GM23248 (cell line): ENCODE measurements around the gene OR5AP2. TPM values are rescaled to one million over a fixed set of nuclear protein-coding genes. Genes with fewer than 3 reads are reported as not detected.
"Not testable (repeated sequence)": the region's sequence is repeated elsewhere in the genome, so short reads cannot be mapped to it uniquely, and the experiment has no call there.

ENCODE experiments used
- DNase-seq: peaks from one replicate; pipeline ENCODE4 v3.0.0-alpha.2; 2015
- H2AFZ ChIP-seq: fragments of 200-600 bp; sonication (generic); 2 replicates; pipeline ENCODE4 v1.6.1; 2016; ENCODE audit warnings: antibody characterized with exemption
- H3F3A ChIP-seq: fragments of 200-600 bp; sonication (generic); 2 replicates; pipeline ENCODE4 v1.6.1; 2016; ENCODE audit warnings: mild to moderate bottlenecking, antibody characterized with exemption, mixed run types; ENCODE audit not compliant: insufficient read depth
- H3K27ac ChIP-seq: fragments of 200-600 bp; sonication (generic); 2 replicates; pipeline ENCODE4 v1.5.1; 2016; ENCODE audit warnings: mild to moderate bottlenecking
- H3K27me3 ChIP-seq: fragments of 200-600 bp; sonication (generic); replicated peaks from 2 replicates; pipeline ENCODE4 v1.6.1; 2016; ENCODE audit warnings: mild to moderate bottlenecking; ENCODE audit not compliant: insufficient read depth
- H3K36me3 ChIP-seq: fragments of 200-600 bp; sonication (generic); 2 replicates; pipeline ENCODE4 v1.6.1; 2016; ENCODE audit warnings: low read depth, mild to moderate bottlenecking
- H3K4me1 ChIP-seq: fragments of 200-600 bp; sonication (generic); 2 replicates; pipeline ENCODE4 v1.6.1; 2016; ENCODE audit warnings: mild to moderate bottlenecking; ENCODE audit not compliant: insufficient read depth
- H3K4me2 ChIP-seq: fragments of 200-600 bp; sonication (generic); one replicate; pipeline ENCODE4 v1.6.1; 2016; ENCODE audit warnings: mild to moderate bottlenecking; ENCODE audit not compliant: unreplicated experiment
- H3K4me3 ChIP-seq: fragments of 200-600 bp; sonication (generic); 2 replicates; pipeline ENCODE4 v1.5.1; 2016; ENCODE audit warnings: mild to moderate bottlenecking
- H3K79me2 ChIP-seq: fragments of 200-600 bp; sonication (generic); 2 replicates; pipeline ENCODE4 v1.6.1; 2016; ENCODE audit warnings: mild to moderate bottlenecking; ENCODE audit not compliant: insufficient read depth
- H3K9ac ChIP-seq: fragments of 200-600 bp; sonication (generic); 2 replicates; pipeline ENCODE4 v1.6.1; 2016; ENCODE audit warnings: mild to moderate bottlenecking
- H3K9me2 ChIP-seq: fragments of 200-600 bp; sonication (generic); 2 replicates; pipeline ENCODE4 v1.6.1; 2016; ENCODE audit warnings: mixed run types, mild to moderate bottlenecking, moderate library complexity; ENCODE audit not compliant: insufficient read depth
- H3K9me3 ChIP-seq: fragments of 200-600 bp; sonication (generic); one replicate; pipeline ENCODE4 v1.6.1; 2017; ENCODE audit warnings: low read depth
- H4K20me1 ChIP-seq: fragments of 200-600 bp; sonication (generic); 2 replicates; pipeline ENCODE4 v1.6.0; 2016; ENCODE audit not compliant: insufficient read depth
- EZH2 ChIP-seq: fragments of 200-600 bp; sonication (generic); IDR thresholded peaks from 2 replicates; pipeline ENCODE4 v1.6.1; 2018; ENCODE audit warnings: antibody characterized with exemption, mild to moderate bottlenecking; ENCODE audit not compliant: insufficient read depth, poor library complexity, severe bottlenecking
- EZH2phosphoT487 ChIP-seq: fragments of 200-600 bp; sonication (generic); IDR thresholded peaks from 2 replicates; pipeline ENCODE4 v1.6.1; 2018; ENCODE audit warnings: antibody characterized with exemption, moderate library complexity, mild to moderate bottlenecking, low read depth; ENCODE audit not compliant: insufficient read depth
- WGBS, 2 experiments: methylation state at CpG; one replicate each; pipeline ENCODE4 v1.1.6; 2015 to 2017; ENCODE audit warnings: low lambda C conversion rate in 2 of 2, low coverage in 1 of 2; ENCODE audit errors: missing lambda C conversion rate in 2 of 2; 5-methylcytosine and 5-hydroxymethylcytosine counted together
- in situ Hi-C: fragments of 300-500 bp; cut with MboI; formaldehyde crosslinking; loops from 2 replicates; pipeline ENCODE4 v1.15.0; 2020
- polyA plus RNA-seq: library from polyadenylated mRNA; unstranded; fragments of >200 nt; fragmentation: Nextera tagmentation; extraction: Ambion mirVana; gene quantifications from 2 replicates; pipeline ENCODE4 v1.2.1, GENCODE V29; 2016
- total RNA-seq: library from RNA; depleted of rRNA; stranded (reverse); fragments of >200 nt; shearing (Covaris generic); gene quantifications from 2 replicates; pipeline ENCODE4 v1.2.3, GENCODE V29; 2014; rRNA removed

Gene OR5AP2
- total RNA-seq (not detected in 2 replicates), polyA plus RNA-seq (not detected in 2 replicates)

DNA sequence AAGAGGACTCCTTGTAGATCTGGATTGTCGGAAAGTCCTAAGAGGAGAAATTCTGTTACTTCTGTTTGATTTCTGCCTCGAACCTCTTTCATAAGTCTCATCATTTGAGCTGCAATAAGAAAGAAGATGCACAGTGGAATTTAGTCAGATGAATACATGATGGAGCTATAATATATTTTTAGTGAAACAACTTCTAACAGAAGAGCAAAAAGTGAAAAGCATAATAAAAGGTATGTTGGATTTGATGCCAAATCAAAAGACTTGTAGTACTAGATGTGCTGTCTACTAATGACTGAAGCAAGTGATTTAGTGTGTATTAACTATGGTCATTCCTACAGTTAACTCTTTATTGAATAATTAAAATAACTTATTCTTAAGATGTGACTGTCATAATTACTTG is at the start of gene OR5AP2:
TSS of gene OR5AP2 (minus strand) at position 101 of the 400 bp plus-strand sequence. CDS start at position 101, 0 bp downstream.
- in situ Hi-C loops, result no loop called here
- Histone ChIP-seq H3K9me3 (no peaks in the 10 kb centered on the region), H3K27ac (no peak within 1 kb of the TSS), H3K36me3 (no peaks in the 10 kb centered on the region), H3K27me3 (no peaks in the 10 kb centered on the region), H3K9ac (no peak within 1 kb of the TSS), H4K20me1 (no peaks in the 10 kb centered on the region), H3K4me3 (no peak within 1 kb of the TSS), H3K4me2 (no peak within 1 kb of the TSS), H3K4me1 (no peaks in the 10 kb centered on the region), H3F3A (no peaks in the 10 kb centered on the region), H2AFZ (no peak within 1 kb of the TSS), H3K79me2 (no peaks in the 10 kb centered on the region), H3K9me2 (no peaks in the 10 kb centered on the region)
- DNase-seq, result no peak
- TF ChIP-seq EZH2phosphoT487 (no peak), EZH2 (no peak)
- 37 to 39% methylated on average over 2 of the region's 2 CpGs for WGBS, 2 experiments

DNA sequence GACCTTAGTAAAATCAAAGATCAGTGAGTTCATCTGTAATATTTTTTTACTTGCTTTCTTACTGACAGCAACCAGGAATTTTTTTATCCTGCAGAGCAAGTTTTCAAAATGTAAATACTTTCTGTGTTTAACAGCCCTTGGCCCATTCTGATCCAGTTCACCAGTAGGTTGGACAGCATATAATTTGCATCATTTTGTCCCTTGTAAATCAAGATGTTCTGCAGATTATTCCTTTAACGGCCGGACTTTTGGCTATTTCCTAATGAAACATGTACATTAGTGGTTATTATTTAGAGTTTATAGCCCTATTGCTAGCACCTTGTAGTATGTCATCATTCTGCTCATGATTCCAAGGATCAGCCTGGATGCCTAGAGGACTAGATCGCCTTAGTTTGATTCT is 48.9 kb upstream of the OR5AP2 start:
- H3K4me3 ChIP-seq, in situ Hi-C loops, H2AFZ ChIP-seq, H3K9me3 ChIP-seq, H3F3A ChIP-seq, H3K27ac ChIP-seq, H3K27me3 ChIP-seq, H3K9ac ChIP-seq, H3K4me1 ChIP-seq, DNase-seq, H3K4me2 ChIP-seq, H3K79me2 ChIP-seq, H4K20me1 ChIP-seq, H3K36me3 ChIP-seq, H3K9me2 ChIP-seq: not testable (repeated sequence)
- 38 to 46% methylated on average over 3 of the region's 3 CpGs for WGBS, 2 experiments

DNA sequence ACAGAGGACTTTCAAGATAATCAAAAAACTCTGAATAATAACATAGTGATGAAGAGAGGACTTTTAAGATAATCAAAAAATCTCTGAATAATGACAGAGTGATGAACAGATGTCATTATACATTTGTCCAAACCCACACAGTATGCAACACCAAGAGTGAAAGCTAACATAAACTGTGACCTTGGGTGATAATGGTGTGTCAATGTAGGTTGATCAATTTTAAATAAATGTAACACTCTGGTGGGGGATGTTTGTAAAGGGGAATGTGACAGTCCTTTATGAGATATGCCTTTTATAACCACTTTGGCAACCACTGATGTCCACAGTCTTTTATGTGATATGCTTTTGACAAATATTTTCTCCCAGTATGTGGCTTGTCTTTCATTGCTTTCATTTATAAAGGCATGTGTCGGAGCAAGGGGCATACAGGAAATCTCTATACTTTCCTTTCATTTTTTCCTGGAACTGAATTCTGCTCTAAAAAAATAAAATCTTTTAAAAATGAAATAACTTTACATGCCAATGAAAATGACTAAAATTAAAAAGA is 46.4 kb upstream of the OR5AP2 start:
- DNase-seq, result no peak
- no peak overlapping the region for H2AFZ ChIP-seq
- H3K79me2 ChIP-seq, result no peaks in the 10 kb centered on the region
- no peak overlapping the region for H3K4me3 ChIP-seq
- TF ChIP-seq EZH2 (no peak), EZH2phosphoT487 (no peak)
- H3K9me2 ChIP-seq, result no peaks in the 10 kb centered on the region
- H3K27me3 ChIP-seq, result no peaks in the 10 kb centered on the region
- no peaks in the 10 kb centered on the region for H3K4me1 ChIP-seq
- in situ Hi-C loops, result no loop called here
- H3K27ac ChIP-seq, result no peak overlapping the region
- no peak overlapping the region for H3K4me2 ChIP-seq
- H3F3A ChIP-seq, result no peaks in the 10 kb centered on the region
- WGBS, 2 experiments, result 0 to 4% methylated on average over 1 of the region's 1 CpG
- H3K9me3 ChIP-seq, result no peaks in the 10 kb centered on the region
- H3K9ac ChIP-seq, result no peak overlapping the region
- H4K20me1 ChIP-seq, result no peaks in the 10 kb centered on the region
- H3K36me3 ChIP-seq, result no peaks in the 10 kb centered on the region

DNA sequence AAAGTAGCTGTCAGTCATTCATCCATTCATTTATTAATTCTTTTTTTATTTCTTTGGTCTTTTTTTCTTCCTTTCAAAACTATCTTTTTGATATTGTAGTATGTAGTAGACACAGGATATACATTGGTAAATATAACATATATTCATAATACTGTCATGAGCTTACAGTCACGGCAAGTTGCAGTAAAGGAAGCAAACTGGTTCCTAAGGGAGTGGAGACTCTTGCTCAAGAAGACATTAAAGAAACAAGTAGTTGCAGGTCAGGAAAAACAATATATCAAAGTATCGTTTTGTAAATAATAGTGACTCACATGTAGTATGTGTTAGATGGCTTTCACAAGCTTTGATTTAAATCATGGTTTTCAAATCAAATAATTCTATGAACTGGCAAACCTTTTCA is 28.7 kb upstream of the OR5AP2 start:
- Histone ChIP-seq H3K79me2 (no peaks in the 10 kb centered on the region), H3K27me3 (no peaks in the 10 kb centered on the region), H3K4me3 (no peak overlapping the region), H3K36me3 (no peaks in the 10 kb centered on the region), H4K20me1 (no peaks in the 10 kb centered on the region), H3K9ac (no peak overlapping the region), H3K27ac (no peak overlapping the region), H2AFZ (no peak overlapping the region), H3K4me2 (no peak overlapping the region), H3K9me2 (no peaks in the 10 kb centered on the region), H3K9me3 (no peaks in the 10 kb centered on the region), H3K4me1 (no peaks in the 10 kb centered on the region), H3F3A (no peaks in the 10 kb centered on the region)
- TF ChIP-seq EZH2 (no peak), EZH2phosphoT487 (no peak)
- 21 to 23% methylated on average over 2 of the region's 2 CpGs for WGBS, 2 experiments
- no peak for DNase-seq
- in situ Hi-C loops, result no loop called here

DNA sequence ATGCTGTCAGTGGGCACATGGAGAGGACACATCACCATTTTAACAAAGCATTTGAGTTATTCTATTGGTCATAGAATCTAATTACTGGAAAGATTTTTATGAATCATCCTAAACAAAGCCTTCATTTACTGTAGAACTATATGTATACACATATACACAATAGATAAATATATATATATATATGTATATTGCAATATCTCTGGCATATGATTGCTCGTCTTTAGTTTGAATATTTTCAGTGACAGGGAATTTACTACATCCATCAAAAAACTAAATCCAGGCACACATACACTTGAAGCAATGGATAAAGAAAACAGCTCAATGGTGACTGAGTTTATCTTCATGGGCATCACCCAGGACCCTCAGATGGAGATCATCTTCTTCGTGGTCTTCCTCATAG is 21.1 kb upstream of the OR5AP2 start, which contains the start of gene OR5AR1:
TSS of gene OR5AR1 (plus strand) at position 301 of the 400 bp plus-strand sequence. CDS start at position 301, 0 bp downstream.
- no peaks in the 10 kb centered on the region for H3K9me3 ChIP-seq
- DNase-seq, result no peak
- TF ChIP-seq EZH2phosphoT487 (no peak), EZH2 (no peak)
- H3K4me3 ChIP-seq, result no peak within 1 kb of the TSS
- no peak within 1 kb of the TSS for H3K9ac ChIP-seq
- no peaks in the 10 kb centered on the region for H3K9me2 ChIP-seq
- H3K36me3 ChIP-seq, result no peaks in the 10 kb centered on the region
- no peak within 1 kb of the TSS for H3K27ac ChIP-seq
- H3K4me2 ChIP-seq, result no peak within 1 kb of the TSS
- no peak within 1 kb of the TSS for H2AFZ ChIP-seq
- H4K20me1 ChIP-seq, result no peaks in the 10 kb centered on the region
- no peaks in the 10 kb centered on the region for H3K4me1 ChIP-seq
- no peaks in the 10 kb centered on the region for H3K79me2 ChIP-seq
- in situ Hi-C loops, result no loop called here
- WGBS, 2 experiments, result 12 to 17% methylated on average over 2 of the region's 2 CpGs
- H3F3A ChIP-seq, result no peaks in the 10 kb centered on the region
- H3K27me3 ChIP-seq, result no peaks in the 10 kb centered on the region
